HG02678 (cell line): Measurements from ENCODE around the gene GPR158.

Experiments
- ATAC-seq: cut with Tn5 transposase; IDR thresholded peaks from one replicate; pipeline ENCODE4 v1.9.1; 2021; ENCODE audit warnings: mild to moderate bottlenecking, moderate library complexity; ENCODE audit not compliant: unreplicated experiment

GPR158 gene

DNA sequence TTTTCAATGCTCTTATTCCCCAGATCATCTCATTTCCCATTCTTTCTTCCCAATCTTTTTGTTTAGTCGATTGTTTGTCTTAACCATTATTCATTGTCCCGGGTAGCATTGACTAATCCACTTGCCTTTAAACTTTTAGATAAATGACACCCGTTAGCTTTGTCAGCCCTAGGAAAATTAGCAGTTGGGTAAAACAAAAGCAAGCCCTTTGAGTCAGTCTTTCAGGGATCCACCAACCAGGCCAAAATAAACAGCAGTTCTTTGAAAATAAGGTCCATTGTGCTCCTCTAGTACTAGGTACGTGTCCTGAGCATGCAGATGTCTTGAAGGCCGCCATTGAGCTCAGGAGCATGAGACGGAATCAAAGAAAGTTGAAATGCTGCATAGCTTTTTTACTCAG is 389.6 kb downstream of the GPR158 start:
- ATAC-seq: no peak

DNA sequence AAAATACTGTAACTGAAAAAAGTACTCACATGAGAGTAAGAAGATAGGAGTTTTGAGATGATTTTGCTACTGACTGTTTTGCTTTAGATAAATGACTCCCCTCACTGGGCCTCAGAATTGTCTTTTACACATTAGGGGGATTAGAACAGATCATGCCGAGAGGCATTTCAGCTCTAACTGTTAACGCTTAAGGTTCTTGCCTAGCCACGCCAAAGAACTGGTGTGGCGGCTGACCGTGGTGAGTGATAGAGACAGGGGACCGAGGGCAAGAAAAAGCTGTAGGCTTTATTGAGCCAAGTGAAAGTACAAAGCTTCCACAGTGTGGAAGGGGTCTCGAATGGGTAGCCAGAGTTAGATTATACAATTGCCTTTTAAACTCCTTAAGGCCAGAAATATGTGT is 390.8 kb downstream of the GPR158 start:
- no peak for ATAC-seq

DNA sequence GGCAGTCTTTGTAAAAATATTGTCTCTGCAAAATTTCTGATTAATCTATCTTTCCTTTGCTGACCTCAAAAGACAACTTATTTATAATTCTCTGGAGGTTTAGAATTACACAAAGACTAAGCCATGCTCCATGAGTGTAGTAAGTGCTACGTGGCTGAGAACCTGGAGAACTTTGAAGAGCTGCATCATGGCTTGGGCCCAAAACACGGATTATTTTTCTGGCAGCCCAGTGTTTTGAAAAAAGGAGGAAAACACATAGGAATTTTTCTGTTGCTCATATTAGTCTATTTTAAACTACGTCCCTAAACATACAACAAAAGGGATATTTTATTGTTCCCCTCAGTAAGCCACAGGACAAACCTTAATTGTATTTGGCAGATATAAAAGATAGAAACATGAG is 398.5 kb downstream of the GPR158 start:
- ATAC-seq: no peak

DNA sequence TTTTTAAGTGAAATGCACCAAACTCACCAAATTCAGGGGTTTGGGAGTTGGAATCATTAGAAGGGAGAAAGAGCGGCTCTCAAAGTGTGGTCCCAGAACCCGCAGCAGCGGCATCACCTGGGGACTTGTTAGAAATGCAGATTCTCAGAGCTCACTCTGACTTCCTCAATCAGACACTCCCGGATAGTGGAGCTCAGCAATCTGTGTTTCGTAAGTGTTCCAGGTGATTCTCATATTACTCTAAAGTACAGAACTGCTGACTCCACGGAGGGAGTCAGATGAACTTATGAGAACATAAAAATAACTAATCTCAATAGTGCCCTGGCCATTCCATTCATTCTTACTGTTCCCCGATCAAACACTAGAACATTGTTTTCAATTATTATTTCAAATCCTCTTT is 400.5 kb downstream of the GPR158 start:
- ATAC-seq: no peak

DNA sequence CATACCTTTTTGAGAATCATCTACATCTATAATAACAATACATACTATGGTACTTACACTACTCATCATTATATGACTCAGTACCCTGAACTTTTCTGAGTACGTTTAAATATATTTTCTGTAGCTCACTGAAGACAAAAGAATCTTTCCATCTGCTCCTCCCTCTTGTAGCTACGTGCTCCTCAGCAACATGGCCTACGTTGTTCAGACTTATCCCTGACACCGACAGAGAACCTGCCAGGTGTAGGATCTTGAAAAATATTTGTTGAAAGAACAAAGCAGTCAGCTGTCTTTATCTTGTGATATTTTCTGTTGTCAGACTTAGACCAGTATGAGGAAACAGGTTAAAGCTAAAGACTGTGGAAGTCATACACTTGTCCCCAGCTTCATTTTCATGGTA is 403.3 kb downstream of the GPR158 start:
- no peak for ATAC-seq

DNA sequence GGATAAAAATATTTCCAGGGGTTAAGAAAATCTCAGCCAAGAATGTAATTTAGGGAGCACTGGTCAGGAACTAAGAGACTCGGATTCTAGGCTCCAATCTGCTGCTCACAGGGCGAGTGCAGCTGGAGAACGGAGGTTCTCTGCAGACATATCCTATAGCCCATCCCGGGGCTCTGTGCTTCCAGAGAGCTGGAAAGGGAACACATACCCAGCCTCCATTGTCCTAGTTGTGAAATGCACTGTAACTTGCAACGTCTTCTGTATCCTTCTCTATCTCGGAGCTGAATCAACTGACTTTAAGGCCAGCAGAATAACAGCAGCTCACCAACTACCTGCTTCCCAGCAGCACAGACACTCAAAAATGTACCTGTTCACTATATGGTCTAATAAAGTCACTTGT is 408.2 kb downstream of the GPR158 start:
- no peak for ATAC-seq

DNA sequence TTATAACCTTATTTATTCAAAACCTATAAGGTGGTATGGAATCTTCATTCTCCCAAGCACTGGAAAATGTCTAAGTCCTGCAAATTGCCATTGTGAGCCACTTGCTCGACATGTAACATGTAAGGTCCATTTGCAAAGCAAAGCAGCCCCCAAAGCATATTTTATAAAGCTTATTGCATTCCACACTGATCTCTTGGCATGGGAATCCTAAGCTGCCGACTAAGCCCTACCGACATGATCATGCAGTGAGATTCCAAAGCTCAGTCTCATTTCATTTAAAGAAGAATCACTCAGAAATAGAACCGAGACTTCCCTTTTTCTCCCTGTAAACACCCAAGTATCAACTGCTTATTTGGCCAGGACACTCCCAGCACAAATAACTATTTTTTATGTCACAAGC is 425.9 kb downstream of the GPR158 start:
- ATAC-seq: no peak

DNA sequence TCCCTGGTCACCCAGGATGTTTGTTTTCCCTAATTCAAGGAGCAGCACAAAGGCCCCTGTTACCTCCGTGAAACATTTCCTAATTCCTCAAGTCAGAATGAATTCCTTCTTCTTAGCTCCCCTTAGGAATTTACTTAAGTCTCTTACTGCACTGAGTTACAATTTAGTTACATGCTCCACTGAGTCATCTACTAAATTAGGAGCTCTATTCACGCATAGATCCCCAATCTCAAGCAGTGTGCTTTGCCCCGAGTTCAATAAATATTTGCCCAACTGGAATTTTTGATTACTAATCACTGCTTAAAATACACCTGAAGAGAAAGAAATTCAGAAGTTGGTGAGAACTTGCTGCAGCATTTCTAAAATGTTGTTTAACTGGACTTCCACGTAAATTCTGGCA is 429.8 kb downstream of the GPR158 start:
- no peak for ATAC-seq

DNA sequence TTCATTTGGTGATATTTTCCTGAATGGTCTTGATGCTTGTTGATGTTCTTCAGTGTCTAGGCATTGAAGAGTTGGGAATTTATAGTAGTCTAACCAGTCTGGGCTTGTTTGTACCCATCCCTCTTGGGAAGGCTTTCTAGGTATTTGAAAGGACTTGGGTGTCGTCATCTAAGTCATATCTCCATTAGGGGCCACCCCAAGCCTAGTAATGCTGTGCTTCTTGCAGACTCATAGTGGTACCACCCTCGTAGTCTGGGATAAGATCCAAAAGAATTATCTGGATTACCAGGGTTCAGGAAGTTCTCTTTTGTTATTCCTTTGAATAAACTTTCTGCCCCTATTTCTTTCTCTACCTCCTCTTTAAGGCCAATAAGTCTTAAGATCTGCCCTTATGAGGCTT is 439.9 kb downstream of the GPR158 start:
- ATAC-seq: no peak

DNA sequence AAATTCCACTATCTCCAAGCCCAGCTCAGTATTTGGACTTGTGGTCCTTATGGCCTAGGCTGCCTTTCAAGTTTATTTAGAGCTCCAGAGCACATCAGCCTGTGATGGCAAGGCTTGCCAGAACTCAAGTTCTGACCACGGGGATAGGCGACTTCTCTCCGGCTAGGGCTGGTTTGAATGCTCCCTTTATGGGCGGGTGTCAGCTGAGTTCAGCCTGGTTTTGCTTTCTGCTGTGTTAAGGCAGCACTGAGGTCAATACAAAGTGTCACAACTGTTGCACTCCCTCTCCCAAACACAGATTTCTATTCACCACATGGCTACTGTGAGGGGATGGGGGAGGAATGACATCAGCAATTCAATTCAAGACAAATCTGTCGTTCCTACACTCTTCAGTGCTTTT is 441.1 kb downstream of the GPR158 start:
- ATAC-seq: no peak

DNA sequence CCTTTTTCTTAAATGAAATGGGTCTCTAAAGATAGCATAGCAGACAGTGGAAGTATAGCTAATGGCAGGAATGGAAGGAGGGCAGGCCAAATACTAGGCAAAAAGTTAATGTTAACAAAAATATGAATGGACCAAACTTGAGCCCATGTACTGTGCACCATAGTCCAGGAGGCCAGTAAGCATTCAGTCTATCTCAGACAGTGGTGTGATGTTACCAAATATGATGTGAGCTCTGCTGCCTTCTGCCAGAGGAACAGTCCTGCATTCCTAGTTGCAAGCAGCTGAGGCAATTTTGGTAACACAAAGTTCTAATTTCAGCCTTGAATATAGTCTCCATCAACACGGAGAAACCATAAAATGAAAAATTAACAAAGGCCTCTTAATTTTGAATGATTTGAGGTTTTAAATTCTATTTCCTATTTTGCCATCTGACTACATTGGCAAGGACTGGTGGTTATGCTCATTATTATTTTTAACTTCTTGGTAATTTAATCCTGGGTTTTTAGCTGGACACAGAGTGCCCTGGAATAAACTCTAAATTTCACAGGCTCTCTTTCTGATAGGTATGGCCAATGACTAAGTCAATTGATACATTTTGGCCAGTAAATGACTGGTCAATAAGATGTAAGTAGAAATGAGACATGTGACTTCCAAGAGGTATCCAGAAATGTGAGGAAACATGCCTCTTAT is 442.2 kb downstream of the GPR158 start:
- ATAC-seq: no peak

DNA sequence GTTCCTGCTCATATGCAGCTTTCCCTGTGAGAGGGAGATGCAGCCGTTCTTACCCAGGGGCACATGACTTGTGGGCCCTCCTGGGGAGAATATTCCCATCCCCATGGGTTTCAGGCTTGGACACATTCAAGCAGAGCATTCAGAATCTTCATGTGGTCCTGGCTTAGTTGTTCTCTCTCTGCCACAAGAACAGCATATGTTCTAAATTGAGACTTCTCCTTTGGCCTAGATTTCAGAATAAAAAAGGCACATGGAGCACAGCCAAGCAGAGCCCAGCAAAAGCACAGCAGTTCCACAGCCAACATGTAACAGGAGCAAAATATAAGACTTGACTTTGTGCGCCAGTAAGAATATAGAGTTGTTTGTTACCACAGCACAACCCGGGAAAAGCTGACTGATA is 452.8 kb downstream of the GPR158 start:
- ATAC-seq: no peak

DNA sequence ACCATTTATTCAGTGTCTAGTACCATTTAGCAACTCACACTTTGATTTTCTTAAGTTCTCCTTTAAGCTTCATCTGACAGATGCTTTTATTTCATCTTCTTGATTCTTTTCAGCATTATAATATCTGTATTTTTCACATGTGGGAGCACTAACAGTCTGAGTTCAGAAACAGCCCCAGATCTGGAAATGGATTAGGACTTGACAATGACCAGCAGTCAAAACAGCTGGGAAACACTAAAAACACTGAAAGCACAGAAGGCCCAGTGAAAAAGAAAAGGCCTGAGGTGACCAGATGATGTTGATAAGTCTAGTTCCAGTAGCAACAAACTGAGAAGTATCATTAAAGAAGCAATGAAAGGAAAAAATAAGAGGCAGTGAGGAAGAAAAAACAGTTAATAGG is 454.5 kb downstream of the GPR158 start:
- ATAC-seq: no peak

DNA sequence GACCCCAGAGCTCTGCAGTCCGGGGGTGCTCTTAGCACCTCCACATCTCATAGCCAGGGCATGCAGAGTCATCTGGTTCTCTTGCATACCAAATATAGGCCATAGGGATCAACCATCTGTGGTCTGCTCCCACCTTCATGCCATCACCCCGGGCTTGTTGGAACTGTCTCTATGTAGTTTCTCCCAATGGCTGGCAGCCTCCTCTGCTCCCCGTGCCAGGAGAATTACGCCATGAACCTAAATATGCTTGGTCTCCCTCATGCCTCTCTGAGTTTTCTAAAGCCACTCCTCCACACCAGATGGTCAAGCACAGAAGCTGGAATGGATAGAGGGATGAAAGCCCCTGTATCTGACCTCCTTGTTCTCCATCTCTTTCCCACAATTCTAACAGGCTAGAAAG is 456.7 kb downstream of the GPR158 start:
- no peak for ATAC-seq

DNA sequence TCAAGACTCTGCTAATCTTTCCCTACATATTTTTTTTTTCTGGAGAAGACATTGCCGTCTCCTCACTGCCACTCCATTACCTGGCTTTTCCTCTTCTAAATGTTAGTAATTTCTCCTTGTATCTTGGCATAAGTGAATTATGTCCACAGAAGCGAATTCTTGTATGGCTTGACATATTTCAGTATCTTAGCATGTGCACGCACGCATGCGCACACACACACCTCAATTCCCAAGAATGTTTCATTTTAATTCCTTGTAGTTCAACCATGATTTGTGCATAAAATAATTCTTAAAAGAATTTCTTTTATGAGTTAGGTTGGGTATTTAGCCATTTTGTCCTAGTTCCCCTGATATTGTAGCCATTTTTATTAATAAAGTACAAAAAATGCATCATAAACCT is 458.0 kb downstream of the GPR158 start:
- no peak for ATAC-seq

DNA sequence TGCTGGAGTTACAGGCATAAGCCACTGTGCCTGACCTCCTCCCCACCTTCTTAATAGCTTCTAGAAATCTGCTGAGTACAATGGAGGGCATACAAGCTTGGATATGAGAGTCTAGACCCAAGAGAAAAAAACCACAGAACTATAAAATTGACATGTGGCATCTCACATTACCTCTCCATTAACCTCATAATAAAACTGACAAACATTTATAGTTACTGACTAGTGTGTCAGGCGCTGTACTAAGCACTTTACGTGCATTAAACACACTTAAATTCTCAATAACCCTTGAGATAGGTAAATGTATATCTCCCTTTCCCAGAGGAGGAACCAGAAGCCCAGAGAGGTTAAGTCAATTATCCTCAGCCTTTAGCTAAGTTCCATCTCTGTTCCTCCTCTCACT is 458.7 kb downstream of the GPR158 start:
- ATAC-seq: no peak

DNA sequence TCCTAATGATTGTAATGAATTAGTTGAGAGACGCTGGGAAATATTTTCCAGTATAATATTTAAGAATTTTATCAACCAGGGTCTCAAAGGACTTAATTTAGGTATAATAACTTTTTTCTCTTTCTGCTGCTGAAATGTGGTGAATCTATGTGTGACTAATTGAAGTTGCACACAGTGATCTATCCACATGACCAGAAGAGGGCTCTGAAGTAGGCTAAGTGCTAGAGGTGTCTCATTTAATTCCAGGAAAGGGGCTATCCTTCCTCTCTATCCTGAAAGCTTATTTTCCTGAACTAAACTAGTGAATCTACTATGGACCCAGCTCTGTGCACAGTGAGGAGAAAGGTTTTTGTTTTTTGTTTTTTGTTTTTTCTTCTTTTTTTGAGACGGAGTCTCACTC is 464.8 kb downstream of the GPR158 start:
- no peak for ATAC-seq

DNA sequence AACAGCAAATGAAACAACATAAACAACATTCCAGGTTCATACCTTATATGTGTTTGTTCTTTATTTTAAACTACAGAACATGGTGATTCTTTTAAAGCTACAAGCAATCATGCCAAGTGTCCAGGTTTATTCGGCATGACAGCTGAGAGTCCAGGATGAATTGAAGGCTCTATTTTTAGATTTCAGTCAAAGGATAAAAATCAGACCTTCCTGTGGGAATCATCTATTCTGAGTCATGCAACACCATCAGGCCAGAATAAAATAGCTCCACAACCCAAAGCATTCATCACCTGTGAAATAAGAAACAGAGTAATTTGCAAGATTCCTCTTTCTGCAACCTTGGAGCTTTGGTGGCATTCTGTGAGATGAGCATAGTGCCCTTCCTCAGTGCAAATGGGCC is 466.8 kb downstream of the GPR158 start:
- ATAC-seq: no peak

DNA sequence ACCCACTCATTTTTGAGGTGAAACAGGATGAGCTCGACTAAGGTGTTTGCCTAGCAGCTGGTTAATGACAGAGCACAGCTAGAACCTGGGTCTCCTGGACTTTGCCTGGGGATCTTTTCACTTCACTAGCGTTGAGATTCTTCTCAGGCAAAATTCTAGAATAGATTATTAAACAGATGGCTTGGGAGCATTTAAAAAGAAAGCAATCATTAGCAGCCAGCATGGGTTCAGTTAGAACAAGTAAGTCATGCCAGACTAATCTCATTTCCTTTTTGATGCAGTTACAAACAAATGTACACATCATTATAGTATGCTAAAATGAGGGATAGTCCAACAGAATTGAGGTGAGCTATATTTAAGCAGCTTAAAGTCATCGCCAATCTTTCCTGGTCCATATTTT is 467.9 kb downstream of the GPR158 start:
- no peak for ATAC-seq

DNA sequence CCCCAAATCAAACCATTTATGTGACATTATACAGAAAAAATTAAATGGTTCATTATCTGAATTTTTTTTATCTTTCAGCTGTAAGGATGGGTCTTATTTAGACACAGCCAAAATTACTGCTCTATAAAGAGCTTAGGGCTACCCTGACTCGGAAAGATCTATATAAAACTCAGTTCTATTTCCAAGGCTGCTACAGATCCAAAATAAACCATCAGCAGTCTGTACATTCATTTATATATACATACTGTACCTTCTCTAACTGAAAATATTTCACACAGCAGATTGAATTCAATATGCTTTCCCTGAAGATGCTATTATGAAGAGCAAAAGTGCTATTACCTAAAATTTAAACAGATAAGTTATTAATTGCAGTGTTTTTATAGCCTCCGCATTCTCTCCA is 471.6 kb downstream of the GPR158 start:
- no peak for ATAC-seq

DNA sequence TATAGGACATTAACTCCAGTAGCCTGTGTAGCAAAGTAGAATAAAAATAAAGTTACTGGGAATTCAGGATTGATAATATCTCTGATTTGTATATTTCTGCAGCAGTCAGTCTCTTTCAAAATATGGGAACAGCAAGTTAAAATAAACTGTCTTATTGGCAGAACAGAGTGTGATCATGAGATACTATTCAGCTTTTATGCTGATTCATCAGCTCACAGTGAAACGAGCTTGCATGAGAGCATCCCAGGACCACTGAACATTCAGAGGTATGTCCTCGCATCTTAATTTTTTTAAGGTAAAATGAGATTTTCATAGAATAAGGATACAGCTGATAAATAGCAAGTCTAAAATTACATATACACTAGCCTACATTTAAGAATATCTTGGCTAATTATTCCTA is 476.7 kb downstream of the GPR158 start:
- ATAC-seq: no peak
